DND-41 (cell line): ENCODE results near the gene TBX6.

Experiments
- ATAC-seq: fragments of 200-7000 bp; cut with Tn5 transposase; 3 replicates; pipeline ENCODE4 v1.9.1; 2021; ENCODE audit warnings: low read depth; ENCODE audit not compliant: insufficient read depth
- DNase-seq: peaks from one replicate; pipeline ENCODE4 v3.0.0-alpha.2; 2020
- H2AFZ ChIP-seq: 2 replicates; pipeline ENCODE4 v1.6.0; 2012; ENCODE audit warnings: low read depth, low read length
- H3K27ac ChIP-seq: 2 replicates; pipeline ENCODE4 v1.5.1; 2012; ENCODE audit warnings: low read length, inconsistent platforms
- H3K27me3 ChIP-seq: fragments of 200-600 bp; sonication (generic); 2 replicates; pipeline ENCODE4 v1.6.0; 2012; ENCODE audit warnings: low read length, mild to moderate bottlenecking, inconsistent platforms; ENCODE audit not compliant: insufficient read depth, poor library complexity
- H3K36me3 ChIP-seq: 2 replicates; pipeline ENCODE4 v1.5.1; 2012; ENCODE audit warnings: low read length, inconsistent platforms; ENCODE audit not compliant: insufficient read depth
- H3K4me1 ChIP-seq: 2 replicates; pipeline ENCODE4 v1.5.1; 2012; ENCODE audit warnings: mild to moderate bottlenecking, low read length; ENCODE audit not compliant: insufficient read depth
- H3K4me2 ChIP-seq: 2 replicates; pipeline ENCODE4 v1.6.0; 2012; ENCODE audit warnings: mild to moderate bottlenecking, moderate library complexity, low read length, inconsistent platforms; ENCODE audit not compliant: insufficient read depth
- H3K4me3 ChIP-seq, 2 experiments: fragments of 200-600 bp in 1 of 2; shearing (Covaris generic) in 1 of 2; 2 replicates each; pipeline ENCODE4 v1.5.1; 2012 to 2016; ENCODE audit warnings: inconsistent platforms in 2 of 2, low read length in 2 of 2, mild to moderate bottlenecking in 2 of 2, low read depth in 1 of 2, moderate library complexity in 1 of 2
- H3K79me2 ChIP-seq: 2 replicates; pipeline ENCODE4 v1.6.0; 2012; ENCODE audit warnings: low read length, inconsistent platforms; ENCODE audit not compliant: insufficient read depth
- H3K9ac ChIP-seq: 2 replicates; pipeline ENCODE4 v1.6.0; 2012; ENCODE audit warnings: low read depth, mild to moderate bottlenecking, inconsistent platforms, low read length, moderate library complexity
- H3K9me3 ChIP-seq: 2 replicates; pipeline ENCODE4 v1.5.1; 2012; ENCODE audit warnings: low read length, moderate library complexity, mild to moderate bottlenecking, inconsistent platforms; ENCODE audit not compliant: insufficient read depth, severe bottlenecking
- H4K20me1 ChIP-seq: 2 replicates; pipeline ENCODE4 v1.6.0; 2012; ENCODE audit warnings: low read length; ENCODE audit not compliant: insufficient read depth
- CTCF ChIP-seq: IDR thresholded peaks from 2 replicates; pipeline ENCODE4 v1.5.1; 2012; ENCODE audit warnings: borderline replicate concordance, low read length, moderate library complexity, mild to moderate bottlenecking; ENCODE audit not compliant: poor library complexity, severe bottlenecking; ENCODE audit errors: extremely low read depth
- EZH2 ChIP-seq: IDR thresholded peaks from 3 replicates; pipeline ENCODE4 v1.6.1; 2012; ENCODE audit warnings: borderline replicate concordance, low read depth, mild to moderate bottlenecking, moderate library complexity, low read length, inconsistent platforms; ENCODE audit not compliant: severe bottlenecking

The TBX6 gene

DNA sequence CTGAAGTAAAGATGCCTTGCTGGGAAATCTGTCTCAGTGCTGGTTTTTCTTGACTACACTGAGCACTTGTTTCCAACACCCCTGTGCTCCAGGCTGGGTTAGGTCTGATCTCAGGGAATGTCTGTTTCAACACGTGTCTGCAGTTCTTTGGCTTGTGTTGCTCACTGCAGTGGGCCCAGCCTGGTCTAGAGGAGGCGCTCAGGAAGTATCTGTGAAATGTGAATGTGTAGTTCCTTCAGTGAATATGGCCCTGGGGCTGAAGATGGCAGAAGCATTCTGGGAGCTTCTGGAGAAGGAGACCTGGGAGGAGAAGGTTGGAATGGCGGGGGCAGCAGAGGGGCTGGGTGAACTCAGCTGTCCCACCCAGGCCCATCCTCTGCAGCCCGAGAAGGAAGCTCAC is 12.4 kb upstream of the TBX6 start:
- no peaks in the 10 kb centered on the region for H3K4me1 ChIP-seq
- no peaks in the 10 kb centered on the region for H4K20me1 ChIP-seq
- H3K9ac ChIP-seq, result no peak overlapping the region
- H3K27me3 ChIP-seq, result no peaks in the 10 kb centered on the region
- H3K9me3 ChIP-seq, result peaks cover 4% of the 10 kb centered on the region
- ATAC-seq (no peak), DNase-seq (no peak)
- H3K27ac ChIP-seq, result no peak overlapping the region
- H2AFZ ChIP-seq, result no peak overlapping the region
- TF ChIP-seq CTCF, result no peak
- TF ChIP-seq EZH2, result no peak
- no peak overlapping the region for H3K4me2 ChIP-seq
- no peak overlapping the region for H3K4me3 ChIP-seq
- peaks cover 26% of the 10 kb centered on the region for H3K36me3 ChIP-seq
- H3K79me2 ChIP-seq, result no peaks in the 10 kb centered on the region

DNA sequence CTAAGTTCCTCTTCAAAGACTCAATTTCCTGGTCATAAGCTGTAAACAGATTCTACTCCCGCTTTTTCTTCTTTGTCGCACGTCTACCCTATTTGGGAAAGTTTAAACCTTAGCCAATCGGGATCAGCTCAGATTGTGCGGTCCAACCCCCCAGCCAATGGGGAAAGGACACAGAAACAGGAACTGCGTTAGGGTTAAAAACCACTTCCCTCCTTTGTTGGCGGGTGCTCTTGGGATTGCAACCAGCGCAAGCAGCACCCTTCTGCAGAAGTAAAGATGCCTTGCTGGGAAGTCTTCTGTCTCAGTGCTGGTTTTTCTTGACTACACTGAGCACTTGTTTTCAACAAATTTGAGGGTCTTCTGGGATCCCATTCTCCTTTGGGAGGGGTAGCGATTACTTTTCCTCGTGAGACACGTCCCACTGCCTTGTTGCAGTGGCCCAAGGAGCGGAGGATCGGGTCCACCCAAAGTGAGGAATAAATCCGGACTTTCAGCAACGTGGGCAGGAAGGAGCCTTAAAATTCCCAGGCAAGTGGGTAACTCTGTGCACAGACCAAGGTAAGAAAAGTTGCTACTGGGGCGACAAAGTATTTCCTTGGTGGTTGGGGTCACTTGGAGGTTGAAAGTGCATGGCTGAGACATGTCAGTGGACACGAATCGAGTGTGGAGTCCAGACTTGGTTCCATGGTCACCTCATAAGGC is 5.3 kb upstream of the TBX6 start:
- ATAC-seq, result no peak
- DNase-seq, result peak; percentile 37
- Histone ChIP-seq H3K4me2 (no peak overlapping the region), H3K9ac (peak overlapping the region; percentile 42), H3K27ac (peak overlapping the region; percentile 72), H3K9me3 (peaks cover 29% of the 10 kb centered on the region), H4K20me1 (no peaks in the 10 kb centered on the region), H3K4me3 (peak overlapping the region in 1 of 2 experiments; percentile 35; a peak in 2 of 4 replicates), H3K27me3 (no peaks in the 10 kb centered on the region), H3K4me1 (peaks cover 32% of the 10 kb centered on the region), H2AFZ (peak overlapping the region; percentile 72), H3K36me3 (peaks cover 16% of the 10 kb centered on the region), H3K79me2 (peaks cover 7% of the 10 kb centered on the region)
- TF ChIP-seq CTCF (no peak), EZH2 (no peak)

- Histone ChIP-seq H3K27ac (peak within 1 kb of the TSS; percentile 79), H2AFZ (peak within 1 kb of the TSS; percentile 72), H3K79me2 (peaks cover 7% of the 10 kb centered on the region), H3K36me3 (peaks cover 16% of the 10 kb centered on the region), H3K4me2 (peak within 1 kb of the TSS; percentile 84), H3K9me3 (peaks cover 29% of the 10 kb centered on the region), H3K4me1 (peaks cover 37% of the 10 kb centered on the region), H4K20me1 (no peaks in the 10 kb centered on the region), H3K4me3 (peak within 1 kb of the TSS; percentile 14 to 66; a peak in 3 of 4 replicates), H3K27me3 (no peaks in the 10 kb centered on the region), H3K9ac (peak within 1 kb of the TSS; percentile 66)
- DNase-seq (peak; percentile 94), ATAC-seq (peak; percentile 65)
- TF ChIP-seq CTCF (no peak), EZH2 (no peak)
These were observed 4.6 kb upstream of the TBX6 start, which contains the start of gene YPEL3 for GRCh38 chr16:30096105-30096861. Gene YPEL3, minus strand, starts transcription at chr16:30096213. Its CDS starts 731 bp downstream, at chr16:30095482.
